ENCODE measurements around the gene CDH13.

The CDH13 gene

DNA sequence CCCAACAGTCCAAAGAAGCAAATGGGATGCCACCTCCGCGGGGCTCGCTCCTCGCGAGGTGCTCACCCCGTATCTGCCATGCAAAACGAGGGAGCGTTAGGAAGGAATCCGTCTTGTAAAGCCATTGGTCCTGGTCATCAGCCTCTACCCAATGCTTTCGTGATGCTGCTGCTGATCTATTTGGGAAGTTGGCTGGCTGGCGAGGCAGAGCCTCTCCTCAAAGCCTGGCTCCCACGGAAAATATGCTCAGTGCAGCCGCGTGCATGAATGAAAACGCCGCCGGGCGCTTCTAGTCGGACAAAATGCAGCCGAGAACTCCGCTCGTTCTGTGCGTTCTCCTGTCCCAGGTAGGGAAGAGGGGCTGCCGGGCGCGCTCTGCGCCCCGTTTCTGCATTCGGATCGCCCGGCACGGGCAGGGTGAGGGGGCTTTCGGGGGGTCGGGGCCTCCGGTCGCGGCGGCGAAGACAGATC lies at the start of gene CDH13:
TSS of gene CDH13 (plus strand) at position 179 of the 471 bp plus-strand sequence.
- peak in 1 of 2 experiments; percentile 58 for DNase-seq

DNA sequence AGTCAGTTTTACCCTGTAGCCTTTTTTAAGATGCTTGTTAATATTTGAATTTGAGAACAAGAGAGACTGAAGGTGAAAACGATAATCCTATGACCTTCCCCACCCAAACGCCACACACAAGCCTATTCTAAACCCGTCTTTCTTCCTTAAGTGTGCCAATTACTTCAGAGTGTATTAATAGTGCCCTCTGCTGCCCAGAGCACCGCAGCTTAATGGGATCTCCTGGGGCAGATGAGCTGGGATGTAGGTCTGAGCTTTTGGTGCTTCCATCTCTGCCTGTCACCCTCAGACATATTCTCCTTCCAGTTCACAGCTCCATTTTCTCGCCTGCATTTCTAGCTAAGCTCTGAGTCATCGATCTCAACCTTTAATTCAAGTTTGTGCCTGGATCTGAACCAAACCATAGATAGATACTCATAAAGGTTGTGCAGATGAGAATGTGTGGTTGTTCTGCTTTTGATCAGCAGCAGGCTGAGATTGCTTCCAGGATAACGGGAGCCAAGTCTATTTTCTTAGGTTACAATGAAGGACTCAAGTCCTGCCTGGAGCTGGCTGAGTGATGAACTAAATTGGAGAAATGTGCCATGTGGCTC lies 46.4 kb upstream of the CDH13 start:
- peak; percentile 26 to 75 for DNase-seq

DNA sequence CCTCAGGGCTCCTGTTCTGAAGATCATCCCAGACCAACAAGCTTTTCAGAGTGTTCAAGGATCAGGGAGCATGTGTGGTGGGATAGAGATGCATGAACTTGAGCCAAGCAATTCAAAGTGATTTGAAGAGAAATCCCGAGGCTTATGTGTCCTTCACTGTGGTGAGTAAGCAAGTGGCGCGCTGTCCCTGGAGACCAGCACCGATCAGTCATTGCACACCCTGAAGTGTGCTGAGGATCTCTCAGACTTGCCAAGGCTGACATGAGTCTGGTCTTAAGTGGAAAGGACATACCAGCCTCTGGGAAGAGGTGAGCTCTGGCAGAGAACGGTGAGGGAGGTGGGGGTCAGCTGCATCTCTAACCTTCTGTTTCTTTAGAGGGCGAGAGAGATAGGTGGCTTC lies 43.8 kb upstream of the CDH13 start:
- DNase-seq = no peak

DNA sequence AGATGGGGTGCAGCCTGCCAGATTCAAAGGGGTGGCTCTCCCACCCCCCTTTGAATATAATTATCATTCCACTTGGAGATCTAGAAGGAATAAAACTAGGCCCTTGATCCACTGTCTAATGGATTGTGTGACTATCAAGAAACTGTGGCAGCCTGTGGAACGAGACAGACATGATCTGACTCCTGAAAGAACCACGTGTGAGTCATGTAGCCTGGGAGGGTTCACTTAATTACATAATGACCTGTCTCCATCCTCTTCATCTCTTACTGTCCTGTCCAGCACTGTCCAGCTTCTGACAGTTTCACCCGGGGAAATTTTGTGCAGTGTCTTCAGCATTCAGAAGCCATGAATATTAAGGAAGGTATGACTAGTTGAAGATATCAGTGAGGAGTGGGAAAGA lies 43.3 kb upstream of the CDH13 start:
- DNase-seq = no peak

DNA sequence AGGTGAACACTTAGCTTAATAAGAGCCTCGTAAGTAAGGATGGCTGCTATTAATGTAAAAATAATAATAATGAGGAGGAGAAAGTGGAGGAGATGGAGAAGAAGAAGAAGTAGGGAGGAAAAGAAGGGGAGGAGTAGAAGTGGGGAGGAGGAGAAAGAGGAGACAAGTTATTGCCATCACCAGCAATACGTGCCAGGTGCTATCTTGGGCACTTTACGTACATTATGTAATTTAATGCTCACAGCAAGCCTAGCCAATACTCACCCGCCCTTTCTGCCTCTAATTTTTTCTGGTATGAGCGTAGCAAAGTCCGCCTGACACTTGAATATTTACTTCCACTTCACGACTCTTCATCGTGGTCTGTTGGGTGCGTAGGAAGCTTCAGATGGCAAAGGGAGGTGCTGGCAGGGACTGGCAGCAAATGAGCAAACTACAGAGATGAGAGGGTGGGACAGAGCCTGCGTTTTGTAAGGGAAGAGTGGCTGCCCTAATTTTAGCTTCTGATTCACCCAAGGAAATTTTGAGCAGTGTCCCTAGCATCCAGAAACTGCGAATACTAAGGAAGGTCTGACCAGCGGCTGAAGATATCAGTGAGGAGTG lies 42.1 kb upstream of the CDH13 start:
- DNase-seq = peak in 1 of 2 experiments; percentile 8

DNA sequence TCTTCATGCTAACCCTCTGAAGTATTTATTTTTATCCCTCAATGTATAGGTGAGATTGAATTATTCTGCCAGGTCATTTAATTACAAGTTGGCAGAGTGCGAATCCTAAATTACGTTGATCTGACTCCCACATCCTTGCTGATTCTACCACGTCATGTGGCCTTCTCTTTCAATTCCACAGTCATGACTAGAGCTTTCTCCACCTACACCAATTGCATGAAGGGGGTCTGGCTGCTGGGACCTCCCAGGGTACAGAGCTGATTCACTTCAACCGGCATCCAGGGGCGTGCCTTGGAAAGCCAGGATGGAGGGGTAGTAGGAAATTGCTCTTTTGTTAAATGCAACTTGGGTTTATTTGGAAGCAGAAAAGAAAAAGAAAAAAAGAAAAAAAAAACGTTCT lies 41.1 kb upstream of the CDH13 start:
- DNase-seq = no peak

DNA sequence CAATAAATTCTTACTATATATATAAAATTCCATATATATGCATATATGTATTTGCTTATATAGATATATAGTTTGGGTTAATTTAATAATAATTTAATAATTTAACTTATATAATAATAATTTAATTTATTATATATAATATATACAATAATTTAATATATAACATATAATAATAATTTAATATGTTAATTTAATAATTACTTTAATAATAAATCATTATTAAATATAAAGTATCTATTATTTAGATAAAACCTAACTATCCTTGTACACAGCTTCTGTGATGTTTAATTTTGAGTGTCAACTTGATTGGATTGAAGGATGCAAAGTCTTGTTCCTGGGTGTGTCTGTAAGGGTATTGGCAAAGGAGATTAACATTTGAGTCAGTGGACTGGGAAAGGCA lies 40.6 kb upstream of the CDH13 start:
- DNase-seq = no peak

DNA sequence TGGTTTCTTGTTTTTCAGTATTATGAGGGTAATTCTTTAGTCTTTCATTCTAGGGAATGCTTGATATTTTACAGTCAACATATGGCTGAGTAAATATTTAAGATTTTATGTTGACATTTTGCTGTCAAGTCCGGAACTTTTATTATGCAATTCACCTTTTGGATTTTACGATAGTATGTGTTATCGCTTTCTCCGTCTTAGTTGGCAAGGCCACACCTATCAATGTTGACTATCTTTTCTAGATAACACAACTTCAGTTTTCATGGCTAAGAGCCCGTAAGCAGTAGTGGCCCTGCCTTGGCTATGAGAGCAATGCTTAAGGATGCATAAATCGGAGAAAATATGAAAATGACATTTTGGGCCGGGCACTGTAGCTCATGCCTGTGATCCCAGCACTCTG lies 39.5 kb upstream of the CDH13 start:
- no peak for DNase-seq

DNA sequence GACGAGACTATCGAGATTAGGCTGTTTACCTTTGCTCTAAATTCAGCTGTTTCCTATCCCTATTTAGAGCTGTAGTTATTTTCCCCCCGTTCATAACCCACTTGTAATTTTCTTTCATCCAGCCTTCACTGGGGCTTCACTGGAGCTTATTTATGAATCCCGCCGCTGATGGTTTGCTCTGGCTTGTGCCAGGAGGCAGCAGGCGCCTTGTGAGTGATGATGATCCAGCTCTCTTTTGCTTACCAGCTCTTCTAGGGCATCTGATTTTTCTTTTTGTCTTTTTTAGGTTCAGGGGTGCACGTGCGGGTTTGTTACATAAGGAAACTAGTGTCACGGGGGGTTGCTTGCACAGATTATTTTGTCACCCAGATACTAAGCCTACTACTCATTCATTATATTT lies 37.4 kb upstream of the CDH13 start:
- no peak for DNase-seq

DNA sequence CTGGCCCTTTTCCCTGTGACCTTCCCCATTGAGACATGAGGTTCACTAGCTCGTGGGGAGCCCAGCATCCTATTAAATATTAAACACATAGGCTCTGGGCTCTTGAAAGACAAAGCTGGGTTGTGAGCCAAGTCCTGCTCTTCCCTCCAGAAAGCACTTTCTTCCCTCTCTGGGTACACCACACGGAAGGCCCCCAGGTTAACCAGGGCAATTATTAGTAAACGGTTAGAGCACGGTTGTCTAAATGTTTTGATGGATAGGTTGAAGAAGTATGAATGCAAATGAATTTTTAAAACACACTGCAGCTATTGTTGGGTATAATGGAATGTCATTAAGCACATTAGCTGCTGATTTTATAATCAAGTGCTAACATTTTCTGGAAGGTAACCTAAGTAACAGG lies 32.7 kb upstream of the CDH13 start:
- no peak for DNase-seq

DNA sequence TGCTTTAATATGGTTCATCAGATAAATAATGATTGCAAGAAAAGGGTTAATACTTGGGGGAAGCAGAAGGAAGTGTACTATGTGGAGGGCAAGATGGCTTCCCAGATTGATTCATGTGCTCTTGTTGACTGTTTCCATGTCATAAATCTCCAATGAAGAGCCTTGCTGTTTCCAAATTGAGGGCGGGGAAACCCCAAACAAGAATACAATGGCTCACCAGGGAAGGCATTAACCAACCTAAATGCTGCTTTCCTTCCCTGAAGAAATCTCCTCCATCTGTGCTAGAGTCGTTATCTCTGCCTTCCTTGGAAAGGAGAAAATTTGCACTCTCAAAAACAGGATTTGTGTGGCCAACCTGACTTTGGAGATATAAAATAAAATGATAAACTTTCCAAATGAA lies 28.0 kb upstream of the CDH13 start:
- no peak for DNase-seq

DNA sequence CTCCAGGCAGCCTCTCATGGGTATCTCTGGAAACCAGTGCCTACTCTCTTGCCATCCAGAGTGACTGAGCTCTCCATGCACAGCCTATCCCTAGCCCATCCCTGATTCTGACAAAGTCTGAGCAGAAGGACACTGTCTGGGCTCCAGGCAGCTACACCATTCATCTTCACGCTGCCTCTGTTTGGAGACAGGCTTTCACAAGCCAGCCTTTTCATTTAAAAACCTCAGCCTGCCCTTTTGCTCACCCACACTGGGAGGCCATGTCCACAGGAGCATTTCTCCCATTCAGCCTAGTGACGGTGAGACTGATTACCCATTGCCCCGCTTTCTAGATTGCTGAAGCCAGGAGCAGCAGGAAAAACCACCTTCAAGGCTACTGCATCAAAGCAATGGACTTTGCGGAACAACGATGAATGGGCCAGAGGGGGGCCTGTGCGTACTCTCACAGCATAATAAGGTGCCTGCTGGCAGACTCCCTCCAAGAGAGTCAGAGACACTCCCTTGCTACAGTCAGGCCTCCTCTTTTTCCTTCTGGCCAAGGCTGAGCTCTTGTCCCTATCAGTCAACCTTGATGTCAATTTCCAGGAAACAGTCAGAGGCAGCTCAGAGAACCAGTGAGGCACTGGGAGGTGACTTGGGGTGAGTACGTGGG lies 24.7 kb upstream of the CDH13 start:
- no peak for DNase-seq

DNA sequence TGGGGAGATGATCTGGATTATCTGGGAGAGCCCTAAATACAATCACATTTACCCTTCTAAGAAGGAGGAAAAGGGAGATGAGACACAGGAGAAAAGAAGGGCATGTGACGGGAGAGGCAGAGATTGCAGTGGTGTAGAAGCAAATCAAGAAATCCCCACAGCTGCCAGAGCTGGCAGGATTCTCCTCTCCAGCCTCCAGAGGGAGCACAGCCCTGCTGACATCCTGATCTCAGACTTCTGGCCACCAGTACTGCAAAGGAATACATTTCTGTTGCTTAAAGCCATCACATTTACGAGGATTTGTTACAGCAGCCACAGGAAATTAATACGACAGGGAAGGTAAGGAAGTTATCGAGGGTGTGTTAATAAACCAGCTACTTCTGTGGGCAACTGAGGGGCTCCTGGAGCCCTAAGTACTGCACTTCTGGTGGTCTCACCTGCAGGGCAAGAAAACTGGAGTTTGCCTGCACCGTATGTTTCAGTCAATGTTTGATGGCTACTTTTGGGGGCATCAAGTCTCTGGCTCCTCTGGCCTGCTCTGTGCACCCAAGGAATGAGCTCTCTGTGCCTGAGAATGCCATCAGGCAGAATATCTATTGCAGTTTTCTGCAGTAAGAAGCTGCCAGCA lies 22.9 kb upstream of the CDH13 start:
- peak; percentile 8 to 65 for DNase-seq

DNA sequence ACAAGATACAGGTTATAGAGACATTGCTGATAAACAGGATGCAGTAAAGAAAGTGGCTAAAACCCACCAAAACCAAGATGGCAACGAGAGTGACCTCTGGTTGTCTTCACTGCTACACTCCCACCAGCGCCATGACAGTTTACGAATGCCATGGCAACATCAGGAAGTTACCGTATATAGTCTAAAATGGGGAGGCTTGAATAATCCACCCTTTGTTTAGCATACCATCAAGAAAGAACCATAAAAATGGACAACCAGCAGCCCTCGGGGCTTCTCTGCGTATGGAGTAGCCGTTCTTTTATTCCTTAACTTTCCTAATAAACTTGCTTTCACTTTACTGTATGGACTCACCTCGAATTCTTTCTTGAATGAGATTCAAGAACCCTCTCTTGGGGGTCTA lies 21.7 kb upstream of the CDH13 start:
- no peak for DNase-seq

DNA sequence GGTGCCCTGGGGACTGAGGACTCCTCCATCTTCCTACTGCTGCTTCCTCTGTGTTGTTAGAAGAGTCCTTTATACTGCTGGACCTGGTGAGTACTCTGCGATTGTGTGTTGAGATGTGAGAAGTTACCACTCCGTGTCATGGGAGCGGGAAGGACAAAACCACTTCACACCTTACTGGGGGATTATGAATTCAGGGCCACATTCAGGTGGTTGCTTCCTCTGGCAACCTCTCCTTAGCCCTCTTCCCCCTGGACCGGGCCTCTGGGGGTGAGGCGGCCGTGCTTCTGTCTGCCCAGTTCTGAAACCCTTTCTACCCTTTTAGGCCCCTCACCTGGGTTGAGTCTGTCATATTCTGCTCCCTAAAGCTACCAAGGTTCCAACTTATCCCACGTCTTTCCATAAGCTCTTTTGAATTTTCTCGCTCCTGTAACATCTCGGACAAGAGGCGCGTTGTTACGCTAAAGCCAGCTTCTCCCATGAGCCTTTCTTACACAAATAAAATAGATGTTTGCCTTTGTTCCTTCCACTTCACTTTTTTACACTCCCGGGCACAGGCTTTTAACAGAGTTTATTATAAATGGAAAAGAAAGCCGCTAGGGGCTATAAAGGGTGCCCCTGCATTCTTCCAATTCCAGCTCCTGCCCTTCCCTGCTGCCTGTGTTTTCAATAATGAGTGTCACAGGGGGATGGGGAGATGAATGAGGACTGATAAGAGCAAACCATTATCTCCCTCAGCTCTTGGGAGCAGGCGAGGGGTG lies 20.7 kb upstream of the CDH13 start:
- no peak for DNase-seq

DNA sequence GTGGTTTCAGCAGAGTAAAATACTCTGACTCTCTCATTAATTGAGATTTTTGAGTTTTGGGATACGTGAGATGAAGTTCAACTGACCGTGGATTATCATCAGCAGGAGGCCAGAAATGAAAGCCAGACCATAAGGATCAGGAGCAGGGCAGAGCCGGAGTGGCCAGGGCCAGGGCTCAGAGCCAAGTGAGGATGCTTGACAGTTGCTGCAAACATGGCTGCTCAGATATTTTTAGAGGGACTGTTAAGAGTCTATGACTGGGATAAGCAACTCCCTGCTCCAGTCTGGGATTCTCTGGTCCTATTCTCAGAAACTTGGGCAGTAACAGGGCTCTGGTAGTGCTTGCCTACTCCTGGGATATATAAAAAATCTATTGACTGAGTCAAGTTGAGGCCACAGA lies 17.6 kb upstream of the CDH13 start:
- no peak for DNase-seq

DNA sequence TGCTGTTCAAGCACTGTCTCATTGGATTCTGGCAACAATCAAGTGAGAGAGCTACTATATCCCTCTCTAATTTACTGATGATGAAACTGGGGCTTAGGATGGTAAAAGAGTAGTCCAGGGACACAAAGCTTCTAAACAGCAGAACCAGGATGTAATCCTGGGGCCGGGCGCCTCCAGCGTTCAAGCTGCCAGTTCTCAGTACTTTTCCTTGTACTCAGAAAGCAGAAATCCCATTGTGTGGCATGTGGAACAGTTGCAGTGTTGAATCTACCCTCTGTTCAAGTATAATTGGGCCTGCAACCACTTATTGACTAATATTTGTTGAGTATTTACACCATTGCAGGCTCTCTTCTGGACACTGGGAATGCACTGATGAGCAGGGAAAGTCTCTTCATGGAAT lies 14.5 kb upstream of the CDH13 start:
- no peak for DNase-seq

DNA sequence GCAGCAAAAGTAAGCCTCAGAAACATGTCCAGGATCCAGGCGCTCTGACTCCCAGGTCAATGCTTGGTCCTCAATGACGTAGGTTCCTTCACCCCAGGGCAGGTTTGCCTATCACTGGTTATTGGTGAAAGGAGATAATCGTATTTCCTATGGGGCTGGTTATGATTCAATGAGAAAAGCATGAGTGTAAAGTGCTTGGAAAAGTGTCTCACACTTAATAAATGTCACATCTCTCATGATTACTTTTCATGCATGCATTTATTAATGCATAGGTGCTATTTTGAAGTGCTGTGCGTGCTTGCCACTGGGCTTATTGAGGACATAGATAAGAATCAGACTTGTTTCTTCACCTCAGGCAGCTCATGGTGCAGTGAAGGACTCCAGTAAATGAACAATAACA lies 10.4 kb upstream of the CDH13 start:
- DNase-seq = no peak

DNA sequence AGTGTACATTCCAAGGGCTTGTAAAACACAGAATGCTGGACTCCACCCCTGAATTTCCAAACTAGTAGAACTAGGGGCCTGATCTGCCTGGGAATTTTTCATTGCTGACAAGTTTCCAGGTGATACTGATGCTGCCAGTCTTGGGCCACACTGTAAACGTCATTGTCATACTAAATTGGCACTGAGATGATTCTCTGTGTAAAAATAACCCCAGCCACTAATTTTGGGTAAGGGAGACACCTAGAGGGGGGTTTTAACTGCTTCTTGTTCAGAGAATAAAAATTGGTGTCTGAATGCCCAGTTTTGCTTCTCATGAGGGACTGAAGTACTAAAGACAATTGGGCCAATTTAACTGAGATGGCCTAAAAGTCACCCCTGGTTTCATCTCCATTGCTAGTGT lies 5.0 kb upstream of the CDH13 start:
- DNase-seq = peak in 1 of 2 experiments; percentile 54

DNA sequence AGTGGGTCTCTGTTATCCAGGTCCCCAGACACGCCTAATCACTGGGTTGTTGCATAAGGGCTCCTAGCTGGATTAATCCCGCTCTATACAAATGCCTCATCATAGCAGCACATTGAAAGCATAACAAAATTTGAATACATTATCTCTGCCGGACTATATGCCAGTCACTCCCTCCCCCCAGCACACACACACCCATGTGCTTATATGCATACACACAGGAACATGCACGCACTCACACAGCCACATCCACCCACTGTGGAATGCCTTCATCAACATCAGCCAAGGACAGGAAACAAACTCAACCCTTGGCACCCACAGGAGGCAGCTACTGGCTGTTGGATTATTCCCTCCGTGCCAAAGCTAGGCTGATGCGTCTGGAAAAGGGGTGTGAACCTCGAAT lies 3.5 kb upstream of the CDH13 start:
- DNase-seq = no peak

DNA sequence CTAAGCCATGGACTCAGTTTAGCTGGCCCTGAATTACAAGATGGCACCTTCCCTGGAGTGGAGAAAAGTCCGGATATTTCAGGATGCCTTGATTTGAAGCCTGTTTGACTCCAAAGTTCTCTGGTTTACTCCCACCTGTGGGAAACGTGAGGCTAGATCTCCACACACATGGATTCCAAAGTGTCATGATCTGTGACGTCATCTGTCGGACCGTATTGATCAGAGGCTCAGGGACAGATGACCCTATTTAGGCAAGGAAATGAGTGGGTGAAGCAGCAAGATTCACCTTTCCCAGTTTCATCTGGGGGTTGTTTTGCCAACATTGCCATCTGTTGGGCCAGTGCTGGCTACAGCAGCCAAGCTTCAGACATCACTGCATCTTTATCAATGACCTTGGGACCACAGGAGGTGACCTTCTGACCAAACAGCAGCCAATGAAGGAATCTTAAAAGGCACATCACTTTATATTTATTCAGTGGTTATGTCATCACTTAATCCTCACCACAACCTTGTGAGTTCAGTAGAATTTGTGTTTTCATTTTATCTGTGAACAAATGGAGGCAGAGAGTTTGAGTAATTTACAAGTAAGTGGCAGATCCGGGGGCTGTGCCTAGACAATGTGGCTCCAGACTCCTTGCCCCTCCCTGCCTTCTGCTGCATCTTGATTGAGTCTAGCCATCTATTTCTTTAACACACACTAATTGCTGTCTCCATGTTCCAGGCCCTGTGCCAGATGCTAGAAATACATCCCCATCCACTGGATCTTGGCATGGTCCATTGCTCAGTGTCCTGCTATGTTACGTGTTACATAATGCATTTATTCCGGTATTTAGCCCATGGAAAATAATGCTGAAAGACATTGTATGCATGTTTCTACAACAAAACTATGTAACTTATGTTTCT lies 1.5 kb upstream of the CDH13 start:
- DNase-seq = no peak

DNA sequence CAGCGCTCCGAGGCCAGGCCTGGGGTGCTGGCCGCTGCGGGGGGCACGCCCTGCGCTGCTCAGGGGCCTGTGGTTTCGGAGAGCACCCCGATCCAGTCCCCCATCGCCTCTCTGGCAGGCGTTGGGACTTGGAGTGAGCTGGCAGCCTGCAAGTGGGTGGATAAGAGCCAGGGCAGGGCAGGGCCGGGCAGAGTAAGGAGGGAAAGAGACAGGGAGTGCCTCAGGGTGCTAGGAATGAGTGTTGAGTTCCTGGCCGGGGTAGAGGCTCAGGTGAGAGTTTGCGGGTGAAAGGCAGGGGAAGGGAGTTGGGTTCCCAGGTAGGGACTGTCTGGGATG lies 1.3 kb downstream of the CDH13 start:
- DNase-seq = no peak
